Measurements from ENCODE around the gene C14orf119.

Gene C14orf119

DNA sequence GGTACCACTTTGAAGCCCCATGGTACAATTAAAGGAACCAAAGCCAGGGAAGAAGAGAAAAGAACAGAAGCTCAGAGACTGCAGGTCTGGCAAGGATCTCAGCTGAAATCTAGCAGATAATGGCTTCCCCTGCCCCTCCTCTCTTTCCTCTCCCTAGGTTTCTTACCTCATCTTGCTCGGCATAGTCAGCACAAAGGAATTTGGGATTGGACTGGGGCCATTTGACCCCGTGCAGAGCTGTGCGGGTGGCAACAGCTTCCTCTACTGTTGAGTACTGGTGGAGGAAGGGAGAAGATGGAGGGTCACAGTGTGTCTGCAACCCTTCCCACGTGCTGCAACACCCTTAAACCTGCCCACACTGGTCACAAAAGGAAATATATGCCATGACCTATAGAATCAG is 33.3 kb upstream of the C14orf119 start:
- DNase-seq: no peak

- DNase-seq: no peak
Observed at GRCh38 chr14:23063601-23064000, 31.7 kb upstream of the C14orf119 start.

- no peak for DNase-seq
Observed at GRCh38 chr14:23066368-23066767, 28.9 kb upstream of the C14orf119 start.

DNA sequence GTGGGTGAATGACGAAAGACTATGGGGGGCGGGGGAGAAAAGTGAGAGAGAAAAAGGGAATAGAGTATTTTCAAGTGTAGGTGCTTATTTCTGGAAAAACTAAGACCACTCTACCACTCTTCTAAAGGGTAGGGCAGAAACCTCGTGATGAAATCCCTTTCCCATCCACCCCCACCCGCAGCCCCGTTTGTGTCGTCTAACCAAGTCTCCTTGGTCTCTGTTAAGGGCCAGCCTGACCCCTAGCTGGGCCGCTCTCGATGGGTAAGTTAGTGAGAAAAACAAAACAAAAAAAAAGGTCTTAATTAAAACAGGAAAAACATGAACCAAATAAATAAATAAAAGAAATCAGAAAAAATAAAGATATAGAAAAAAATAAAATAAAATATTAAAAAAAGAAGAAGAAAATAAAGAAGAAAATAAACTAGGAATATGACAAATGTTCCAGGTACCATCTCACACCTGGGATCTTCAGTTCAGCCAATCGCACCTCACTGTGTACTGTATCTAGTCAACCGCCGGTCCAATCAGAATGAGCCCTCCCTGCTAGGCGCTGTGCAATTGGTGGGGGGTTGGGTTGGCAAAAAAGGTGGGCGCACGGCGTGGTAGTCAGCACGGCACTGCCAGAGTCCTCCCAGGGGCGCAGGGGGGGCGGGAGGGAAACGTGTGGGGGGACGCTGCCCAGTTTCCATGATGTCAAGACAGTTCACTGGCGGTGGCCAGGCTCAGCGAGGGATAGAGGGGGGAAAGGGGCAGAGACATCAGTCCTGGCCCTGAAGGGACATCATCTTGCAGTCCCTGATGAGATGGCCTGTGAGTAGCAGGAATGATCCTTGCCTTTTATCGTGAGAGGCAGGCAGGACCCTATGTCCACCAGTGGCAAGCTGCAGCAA is 28.2 kb upstream of the C14orf119 start:
- no peak for DNase-seq

- DNase-seq: no peak
Observed at GRCh38 chr14:23067847-23068788, 27.2 kb upstream of the C14orf119 start.

GRCh38 chr14:23068789-23069412 is 26.4 kb upstream of the C14orf119 start:
- no peak for DNase-seq

- DNase-seq: no peak
Observed at GRCh38 chr14:23069413-23069806, 25.9 kb upstream of the C14orf119 start.

DNA sequence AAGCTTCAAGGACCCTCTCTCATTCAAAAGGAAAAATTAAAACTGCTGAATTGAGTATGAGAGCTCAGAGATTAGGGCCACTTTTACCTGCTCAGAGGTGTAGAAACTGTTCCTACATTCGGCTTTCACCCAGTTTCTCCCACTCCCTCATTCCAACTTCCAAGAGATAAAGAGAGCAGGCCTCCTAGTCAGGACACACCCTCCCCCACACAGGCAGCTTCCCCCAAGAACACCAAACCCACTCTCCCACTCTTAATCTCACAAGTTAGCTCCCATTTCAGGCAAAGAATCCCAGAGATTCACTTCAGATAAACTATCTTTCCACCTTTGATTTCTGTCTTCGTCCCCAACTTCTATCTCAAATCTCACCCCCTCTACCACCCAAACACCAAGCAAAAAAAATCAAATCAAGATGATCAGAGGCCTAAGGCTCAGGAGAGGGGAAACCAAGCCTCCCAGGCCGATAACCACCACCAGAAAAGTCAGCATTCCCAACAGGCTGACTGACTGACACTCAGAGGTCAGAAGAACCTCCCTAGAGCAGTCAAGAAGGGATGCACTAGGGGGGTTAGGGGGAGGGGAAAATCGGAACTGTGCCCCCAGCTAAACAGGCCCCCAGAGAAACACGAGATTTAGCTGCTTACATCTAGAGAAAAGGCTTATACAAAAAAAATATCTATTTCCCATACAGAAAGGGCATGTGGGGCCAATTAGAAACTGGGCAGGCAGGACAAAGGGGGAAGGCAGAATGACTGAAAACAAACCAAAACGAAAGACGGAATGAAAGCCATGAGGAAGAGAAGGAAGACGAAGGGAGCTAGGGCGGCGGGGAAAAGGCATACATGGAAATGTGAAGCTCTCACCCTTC is 24.8 kb upstream of the C14orf119 start:
- no peak for DNase-seq

DNA sequence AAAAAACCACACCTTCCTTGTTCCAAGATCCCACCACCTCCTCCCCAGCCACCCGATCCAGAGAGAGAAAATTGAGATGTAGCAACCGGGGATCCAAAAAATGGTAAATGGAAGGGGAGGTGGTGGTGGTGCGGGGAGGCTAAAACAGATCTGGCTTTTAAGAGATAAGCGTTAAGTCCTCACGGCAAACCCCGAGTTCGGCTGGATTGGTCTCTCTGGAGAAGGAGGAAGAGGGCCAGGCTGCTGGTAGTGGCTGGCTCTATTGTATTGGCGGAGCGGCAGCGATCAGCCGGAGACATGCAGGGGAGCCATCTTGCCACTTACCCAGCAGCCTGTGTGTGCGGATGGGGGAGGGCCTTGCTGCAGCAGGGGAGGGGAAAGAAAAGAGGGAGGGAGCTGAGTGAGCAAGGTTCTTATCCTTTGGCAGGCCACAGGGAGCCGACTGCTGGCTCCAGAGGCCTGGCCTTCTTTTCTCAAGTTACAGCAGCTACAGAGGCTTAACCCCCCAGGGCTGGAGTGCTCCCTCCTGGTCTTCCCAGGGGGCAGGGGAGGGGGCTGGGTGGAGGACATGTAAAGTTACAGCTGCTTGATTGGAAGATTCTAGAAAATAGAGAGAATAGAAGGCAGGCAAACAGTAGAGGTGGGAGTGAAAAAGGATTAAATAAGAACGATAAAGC is 23.9 kb upstream of the C14orf119 start:
- no peak for DNase-seq

GRCh38 chr14:23071921-23072539 is 23.3 kb upstream of the C14orf119 start:
- no peak for DNase-seq

GRCh38 chr14:23074906-23075305 is 20.4 kb upstream of the C14orf119 start:
- no peak for DNase-seq

GRCh38 chr14:23076785-23077408 is 18.4 kb upstream of the C14orf119 start:
- DNase-seq: no peak

- DNase-seq: no peak
Observed at GRCh38 chr14:23077962-23078361, 17.3 kb upstream of the C14orf119 start.

DNA sequence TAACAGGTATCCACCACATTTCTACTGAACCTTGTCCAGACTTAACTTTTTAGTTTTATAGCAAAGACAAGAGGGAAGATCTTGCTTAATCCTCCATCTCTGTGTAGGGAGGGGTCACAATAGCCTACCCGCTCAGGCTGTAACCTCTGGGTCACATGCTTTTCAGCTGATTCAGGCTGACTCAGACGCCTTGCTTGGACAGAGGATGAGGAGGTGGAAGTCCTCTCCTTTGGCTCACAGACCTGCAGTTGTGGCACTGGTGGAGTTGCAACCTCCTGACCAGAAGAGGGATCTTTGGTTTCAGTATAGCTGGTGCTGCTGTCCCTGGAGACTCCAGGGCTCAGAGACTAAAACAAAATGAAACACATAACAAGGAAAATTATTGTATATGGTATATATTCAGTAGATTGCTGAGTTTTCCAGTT is 16.6 kb upstream of the C14orf119 start:
- DNase-seq: no peak

DNA sequence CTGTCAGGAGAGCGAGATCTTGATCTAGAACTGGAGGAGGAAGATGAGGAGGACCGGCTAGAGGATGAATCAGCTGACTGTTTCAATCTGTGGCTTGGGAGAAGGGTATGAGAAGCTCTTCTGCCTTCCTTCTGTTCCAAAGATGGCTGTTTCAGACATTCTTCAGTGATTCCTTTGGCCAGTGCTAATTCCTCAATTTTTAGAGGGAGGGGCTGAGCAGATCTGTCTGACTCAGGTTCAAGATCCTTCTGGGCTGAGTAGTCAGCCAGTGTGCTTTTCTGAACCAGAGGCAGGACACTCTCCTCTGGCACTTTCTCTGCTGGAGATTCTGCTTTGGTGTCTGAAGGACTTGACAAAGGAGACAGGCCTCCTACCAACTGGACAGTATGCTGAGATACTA is 15.6 kb upstream of the C14orf119 start:
- DNase-seq: no peak

DNA sequence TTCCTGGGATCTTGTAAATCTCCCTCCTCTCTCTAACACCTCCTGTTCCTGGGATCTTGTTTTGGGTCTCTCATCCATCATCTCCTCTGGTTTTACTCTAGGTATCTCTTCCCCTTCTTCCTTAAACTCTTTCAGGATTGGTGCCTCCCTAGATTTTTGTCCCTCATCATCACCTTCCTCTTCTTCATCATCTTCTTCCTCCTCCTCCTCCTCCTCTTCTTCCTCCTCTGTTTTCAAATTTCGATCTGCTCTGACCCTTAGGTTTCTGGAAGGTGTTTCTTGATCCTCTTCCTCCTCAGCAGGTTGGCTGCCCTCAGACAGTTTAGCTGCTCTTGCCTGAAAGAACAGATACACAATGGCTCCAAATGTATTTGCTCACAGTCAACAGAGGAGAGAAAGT is 14.8 kb upstream of the C14orf119 start:
- no peak for DNase-seq

DNA sequence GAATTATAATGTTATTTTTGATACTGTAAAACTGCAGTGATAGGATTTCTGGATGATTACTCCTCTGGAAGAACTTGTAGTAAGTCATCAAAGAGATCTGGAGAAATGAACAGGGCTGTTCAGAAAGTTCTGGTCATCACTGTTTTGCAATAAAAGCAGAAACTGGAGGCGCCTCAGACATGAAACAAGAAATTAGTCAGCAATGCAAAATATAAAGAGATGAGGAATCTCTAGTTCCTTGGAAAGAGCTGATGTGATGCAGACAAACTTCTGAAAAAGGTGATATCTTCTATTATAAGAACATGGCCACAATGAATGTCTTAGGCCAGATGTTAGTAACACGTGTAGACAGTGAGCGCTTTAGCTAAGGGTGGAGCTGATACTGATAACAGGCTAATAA is 9.8 kb upstream of the C14orf119 start:
- no peak for DNase-seq

- DNase-seq: no peak
Observed at GRCh38 chr14:23086565-23086964, 8.7 kb upstream of the C14orf119 start.

DNA sequence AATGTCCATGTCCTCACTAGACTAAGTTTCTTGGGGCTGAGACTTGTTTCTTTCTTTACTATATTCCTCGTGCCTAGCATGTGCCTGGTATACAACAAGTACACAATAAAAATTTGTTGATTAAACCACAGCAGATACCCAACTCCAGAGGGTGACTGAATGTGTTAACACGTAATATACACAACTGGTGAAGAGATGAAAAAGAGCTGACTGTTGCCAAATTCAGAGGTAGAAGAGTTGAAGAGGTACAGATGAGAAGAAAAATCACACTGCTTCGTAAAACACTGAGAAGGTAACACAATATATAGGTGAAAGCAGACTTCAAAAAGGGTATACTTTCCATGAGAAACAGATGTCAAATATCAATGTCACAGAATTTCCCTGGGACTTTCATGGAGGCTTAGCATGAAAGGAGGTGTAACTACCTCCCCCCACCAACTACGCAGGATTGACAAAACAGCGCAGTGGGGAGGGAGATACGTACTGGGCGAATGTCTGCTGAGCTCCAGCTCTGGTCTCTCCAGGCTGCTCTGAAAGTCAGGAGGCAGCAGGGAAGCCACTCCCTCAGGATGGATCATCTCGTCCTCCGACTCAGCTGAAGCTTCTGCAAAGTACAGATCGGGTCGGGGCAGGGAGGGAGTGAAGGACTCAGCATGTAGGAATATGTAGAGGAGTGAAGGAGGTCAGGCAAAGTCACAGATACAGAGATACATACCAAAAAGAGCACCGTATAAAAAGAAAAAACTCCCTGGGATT is 5.6 kb upstream of the C14orf119 start:
- DNase-seq: no peak

GRCh38 chr14:23090254-23090636 is 5.1 kb upstream of the C14orf119 start:
- no peak for DNase-seq
